SW 1271 (cell line): ENCODE results near the gene CTSW.
A peak's percentile ranks its signal among the peaks of the same experiment; 100 is the strongest.

Experiments
- DNase-seq, 2 experiments: peaks; one replicate each; lab custom pipeline; 2025; lab: John Stamatoyannopoulos, UW

CTSW gene

DNA sequence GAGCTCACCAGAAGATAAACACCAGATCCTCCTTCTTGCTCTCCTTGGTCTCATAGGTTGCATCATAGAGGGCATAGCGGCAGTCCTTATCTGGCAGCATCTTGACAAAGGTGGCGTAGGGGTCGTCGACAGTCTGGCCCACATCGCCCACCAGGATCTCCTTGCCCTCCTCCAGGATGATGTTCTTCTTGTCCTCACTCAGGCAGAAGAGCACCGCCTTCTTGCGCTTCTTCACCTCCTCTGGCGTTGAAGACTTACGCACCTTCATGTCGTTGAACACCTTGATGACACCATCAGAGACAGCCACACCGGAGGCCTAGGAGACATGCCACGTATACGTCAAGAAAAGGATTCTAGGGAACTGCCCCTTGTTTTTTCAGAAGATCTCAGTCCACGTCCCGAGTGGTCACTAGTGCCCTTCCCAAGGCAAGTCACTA, 23.7 kb upstream of the CTSW start:
- no peak for DNase-seq

DNA sequence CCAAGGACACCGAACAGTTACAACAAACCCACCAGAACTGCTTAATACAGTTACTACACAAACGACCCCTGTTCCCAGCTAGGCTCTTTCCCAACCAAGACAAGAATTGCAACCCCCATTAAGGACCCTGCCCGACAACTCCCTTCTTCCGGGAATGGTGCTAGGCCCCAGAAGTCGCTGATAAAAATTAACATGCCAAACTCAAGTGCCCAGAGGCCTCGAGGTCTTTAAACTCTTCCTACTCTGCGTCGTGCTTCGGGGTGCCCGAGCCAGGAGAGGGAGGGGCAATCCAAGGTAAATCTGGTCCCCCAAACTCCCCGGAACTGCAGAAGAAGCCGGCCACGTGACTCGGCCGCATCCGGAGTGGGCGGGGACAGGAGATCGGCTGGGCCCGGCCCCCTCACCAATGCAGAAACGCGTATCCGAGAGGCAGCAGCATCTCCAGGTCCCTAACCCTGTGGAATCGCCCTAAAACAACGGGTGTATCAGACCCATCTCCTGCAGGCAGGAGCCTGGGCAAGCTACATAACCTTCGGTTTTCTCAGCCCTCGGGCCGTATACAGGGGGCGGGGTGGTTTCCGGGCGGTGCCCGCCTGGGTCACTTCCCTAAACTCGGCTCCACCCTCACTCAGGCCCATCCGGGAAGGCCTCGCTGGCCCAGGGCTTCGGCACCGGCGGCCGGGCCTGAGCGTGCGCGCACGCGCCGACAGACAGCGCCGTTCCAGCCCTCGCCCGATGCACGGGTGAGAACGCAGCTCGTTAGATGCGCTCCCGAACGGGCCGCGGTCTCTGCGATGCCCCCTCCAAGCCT, 22.7 kb upstream of the CTSW start:
- peak in 1 of 2 experiments; percentile 86 for DNase-seq

DNA sequence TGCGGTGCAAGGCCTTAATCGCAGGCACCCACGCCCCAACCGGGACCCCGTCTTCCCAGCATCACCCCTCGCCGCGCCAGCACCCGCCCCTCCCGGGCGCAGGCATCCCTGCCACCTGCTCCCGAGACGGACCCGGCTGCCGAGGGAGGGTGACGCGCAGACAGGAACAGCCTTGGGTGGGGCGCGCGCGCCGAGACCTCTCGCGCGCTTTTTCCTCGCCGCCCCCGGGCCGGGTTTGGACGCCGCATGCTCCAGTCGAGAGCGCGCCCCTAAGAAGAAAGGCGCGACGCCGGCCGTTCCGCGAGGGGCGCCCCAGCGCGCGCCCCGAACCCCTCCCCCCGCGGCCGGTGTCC, 22.2 kb upstream of the CTSW start:
- no peak for DNase-seq

DNA sequence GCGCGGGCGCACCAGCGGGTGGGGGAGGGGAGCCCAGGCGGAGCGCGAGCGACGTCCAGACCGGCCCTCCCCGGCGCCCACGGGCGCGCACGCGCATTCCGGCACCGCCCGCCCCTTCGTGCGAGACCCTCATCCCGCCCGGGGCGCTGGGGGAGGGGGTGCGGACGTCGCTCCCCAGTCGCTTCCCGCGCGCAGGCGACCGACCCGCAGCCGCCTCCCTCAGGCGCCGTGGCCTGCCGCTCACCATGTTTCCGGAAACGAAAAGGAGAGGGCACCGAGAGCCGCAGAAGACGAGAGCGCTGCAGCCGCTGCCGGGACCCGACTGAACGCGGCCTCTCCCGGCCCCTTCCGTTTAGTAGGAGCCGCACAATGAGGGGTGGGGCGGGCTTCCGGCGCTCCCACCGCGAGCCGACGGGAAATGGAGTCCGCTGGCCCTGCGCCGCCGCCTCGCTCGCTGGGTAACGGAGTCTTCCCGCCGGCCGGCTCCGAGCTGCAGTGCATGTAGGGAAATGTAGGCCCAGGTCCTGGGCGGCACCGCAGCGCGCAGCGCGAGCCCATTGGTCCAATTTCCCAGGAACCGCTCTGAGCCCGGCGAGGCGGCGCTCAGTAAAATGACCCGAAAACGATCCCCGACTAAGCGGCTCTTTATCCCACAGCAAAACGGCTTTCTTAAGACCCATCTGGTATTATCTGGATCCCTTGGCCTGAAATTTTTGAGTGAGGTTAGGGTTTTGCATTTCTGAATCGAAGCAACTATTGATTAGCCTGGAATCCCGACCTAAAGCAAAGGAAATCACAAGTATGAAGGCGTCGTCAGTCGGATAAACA, 21.6 kb upstream of the CTSW start, which contains the start of gene CFL1:
Gene CFL1, minus strand, starts transcription at position 328 of the 828 bp plus-strand sequence. Its CDS starts 81 bp downstream, at position 247.
- peak; percentile 88 to 94 for DNase-seq

DNA sequence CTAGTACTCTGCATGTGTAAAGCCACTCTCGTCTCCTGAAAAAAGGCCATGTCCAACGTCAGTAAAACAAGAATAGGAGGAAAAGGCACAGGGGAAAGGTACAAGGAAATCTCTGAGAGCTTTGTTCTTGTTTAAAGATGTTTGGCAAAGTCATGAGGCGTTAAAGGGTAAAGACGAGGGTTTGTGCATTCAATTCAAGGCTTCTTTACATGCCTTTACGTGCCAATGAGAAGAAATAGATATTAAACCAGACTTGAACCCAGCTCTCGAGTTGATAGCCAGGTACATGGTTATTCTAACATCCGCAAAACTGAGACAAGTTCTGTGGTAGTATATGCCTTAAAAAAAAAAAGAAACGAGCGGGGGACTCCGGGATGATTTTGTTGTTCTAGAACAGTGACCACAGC, 21.0 kb upstream of the CTSW start:
- DNase-seq, result no peak

DNA sequence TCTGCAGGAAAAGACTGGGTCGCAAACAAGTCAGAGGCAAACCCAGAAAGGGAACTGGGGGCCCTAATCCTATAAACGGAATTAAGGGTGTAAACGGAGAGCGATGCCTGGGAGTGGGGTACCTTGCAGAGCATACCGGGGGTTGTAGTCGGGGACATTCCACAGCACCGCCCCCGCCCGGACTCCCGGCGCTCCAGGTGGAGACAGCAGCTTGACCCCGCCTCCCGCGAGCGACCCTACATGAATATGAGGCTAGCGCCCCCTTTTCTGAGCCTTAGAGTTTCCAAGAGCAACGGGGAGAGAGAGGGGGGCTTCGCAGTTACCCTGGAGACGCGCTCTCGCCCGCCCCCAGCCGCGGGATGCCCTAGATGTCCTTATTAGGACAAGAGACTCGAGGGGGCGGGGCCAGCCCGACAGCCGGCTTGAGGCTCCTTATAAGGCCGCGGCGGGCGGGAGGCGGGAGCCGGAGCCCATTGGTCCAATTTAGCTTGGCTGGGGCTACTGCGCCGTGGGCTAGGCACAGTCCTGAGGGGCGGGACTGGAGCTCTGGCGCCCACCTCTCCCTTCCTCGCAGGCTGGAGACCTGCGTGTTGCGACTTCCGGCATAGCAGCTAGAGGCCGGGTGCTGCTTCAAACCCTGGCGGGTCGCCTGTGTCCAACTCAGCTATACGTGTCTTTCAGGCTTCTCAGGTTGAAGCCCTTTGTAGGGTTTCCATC, 20.4 kb upstream of the CTSW start:
- peak; percentile 91 to 95 for DNase-seq

- DNase-seq, result no peak
Observed at GRCh38 chr11:65859812-65860277, 19.8 kb upstream of the CTSW start.

DNA sequence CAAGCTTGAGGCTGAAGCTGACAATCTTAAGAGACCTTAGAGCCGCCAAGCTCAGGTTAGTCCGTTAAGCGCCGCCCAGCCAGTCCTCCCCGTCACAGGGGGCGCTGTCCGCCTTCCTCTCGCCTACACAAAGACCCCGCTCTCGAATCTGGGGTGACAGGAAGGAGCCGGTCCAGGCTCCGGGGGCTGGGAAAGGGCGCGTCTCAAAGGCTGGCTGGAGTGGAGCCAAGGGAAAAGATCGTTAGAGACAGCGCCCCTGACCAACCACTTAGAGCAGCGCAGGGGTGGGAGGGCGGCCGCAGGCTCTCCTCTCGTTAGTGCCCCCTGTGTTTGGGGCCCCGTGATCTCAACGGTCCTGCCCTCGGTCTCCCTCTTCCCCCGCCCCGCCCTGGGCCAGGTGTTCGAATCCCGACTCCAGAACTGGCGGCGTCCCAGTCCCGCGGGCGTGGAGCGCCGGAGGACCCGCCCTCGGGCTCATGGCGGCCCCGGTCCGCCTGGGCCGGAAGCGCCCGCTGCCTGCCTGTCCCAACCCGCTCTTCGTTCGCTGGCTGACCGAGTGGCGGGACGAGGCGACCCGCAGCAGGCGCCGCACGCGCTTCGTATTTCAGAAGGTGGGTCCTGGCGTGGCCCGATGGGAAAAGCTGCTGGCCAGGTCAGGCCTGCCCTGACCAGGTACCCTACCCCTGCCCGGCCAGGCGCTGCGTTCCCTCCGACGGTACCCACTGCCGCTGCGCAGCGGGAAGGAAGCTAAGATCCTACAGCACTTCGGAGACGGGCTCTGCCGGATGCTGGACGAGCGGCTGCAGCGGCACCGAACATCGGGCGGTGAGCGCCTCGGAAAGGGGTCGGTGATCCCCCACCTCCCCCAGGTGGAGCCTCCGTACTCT, 19.1 kb upstream of the CTSW start, which contains the start of gene MUS81:
Gene MUS81, plus strand, starts transcription at position 156 of the 887 bp plus-strand sequence. Its CDS starts 321 bp downstream, at position 477.
- peak; percentile 97 to 98 for DNase-seq

DNA sequence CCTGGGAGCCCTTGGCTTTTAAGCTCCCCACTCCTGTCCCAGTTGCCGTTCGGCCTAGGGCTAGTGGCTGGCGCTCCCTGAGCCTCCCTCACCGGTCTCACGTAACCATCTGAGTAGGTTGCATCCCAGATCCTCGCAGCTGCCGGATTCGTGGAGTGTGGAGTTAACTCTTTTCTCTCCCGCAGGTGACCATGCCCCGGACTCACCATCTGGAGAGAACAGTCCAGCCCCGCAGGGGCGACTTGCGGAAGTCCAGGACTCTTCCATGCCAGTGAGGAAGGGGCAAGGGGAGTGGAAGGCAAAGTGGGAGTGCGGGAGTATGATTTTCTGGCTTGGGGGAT, 18.5 kb upstream of the CTSW start:
- DNase-seq, result no peak

DNA sequence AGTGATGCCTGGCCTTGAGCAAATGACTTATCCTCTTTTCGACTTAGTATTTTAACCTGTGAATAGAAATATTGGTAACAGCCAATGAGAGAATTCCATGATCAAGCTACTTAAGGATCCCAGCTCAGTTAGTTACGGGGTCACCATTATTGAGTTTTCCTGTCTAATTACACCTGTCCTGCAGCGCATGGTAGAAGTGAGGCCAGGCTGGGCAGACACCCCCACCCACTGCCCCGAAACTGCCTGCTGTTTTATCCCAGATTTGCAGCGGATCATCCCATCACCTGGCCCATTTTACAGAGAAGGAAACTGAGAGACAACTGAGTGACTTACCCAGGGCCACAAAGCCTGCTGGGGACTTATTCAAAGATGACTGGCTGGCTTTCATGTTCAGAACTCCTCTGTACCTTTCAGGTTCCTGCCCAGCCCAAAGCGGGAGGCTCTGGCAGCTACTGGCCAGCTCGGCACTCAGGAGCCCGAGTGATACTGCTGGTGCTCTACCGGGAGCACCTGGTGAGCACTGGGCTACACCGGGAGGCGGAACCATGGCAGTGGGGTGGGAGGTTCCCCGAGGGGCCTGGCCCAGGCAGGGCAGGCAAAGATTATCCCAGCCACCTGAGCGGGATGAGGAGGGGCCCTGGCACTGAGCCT, 18.0 kb upstream of the CTSW start:
- DNase-seq, result no peak

DNA sequence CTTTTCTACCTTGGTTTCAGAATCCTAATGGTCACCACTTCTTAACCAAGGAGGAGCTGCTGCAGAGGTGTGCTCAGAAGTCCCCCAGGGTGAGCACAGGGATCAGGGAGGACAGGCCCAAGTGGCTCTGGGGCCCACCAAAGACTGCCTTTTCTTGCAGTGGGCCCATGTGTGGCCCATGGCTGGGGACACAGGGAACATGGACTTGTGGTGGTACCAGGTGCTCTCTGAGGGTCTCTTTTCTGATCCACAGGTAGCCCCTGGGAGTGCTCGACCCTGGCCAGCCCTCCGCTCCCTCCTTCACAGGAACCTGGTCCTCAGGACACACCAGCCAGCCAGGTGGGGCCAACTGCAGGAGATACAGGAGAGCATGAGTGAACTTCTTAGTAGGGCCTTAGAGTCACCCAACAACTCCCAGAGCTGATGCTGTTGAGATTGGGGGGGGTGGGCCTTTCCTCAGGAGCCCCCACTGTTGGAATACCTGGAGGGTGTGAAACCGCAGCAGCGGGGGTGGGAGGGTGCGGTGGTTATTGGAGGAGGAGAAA, 17.4 kb upstream of the CTSW start:
- no peak for DNase-seq

GRCh38 chr11:65862941-65863888, 16.4 kb upstream of the CTSW start:
- no peak for DNase-seq

GRCh38 chr11:65863889-65864705, 15.5 kb upstream of the CTSW start:
- DNase-seq, result no peak

- no peak for DNase-seq
Observed at GRCh38 chr11:65864706-65865471, 14.7 kb upstream of the CTSW start.

DNA sequence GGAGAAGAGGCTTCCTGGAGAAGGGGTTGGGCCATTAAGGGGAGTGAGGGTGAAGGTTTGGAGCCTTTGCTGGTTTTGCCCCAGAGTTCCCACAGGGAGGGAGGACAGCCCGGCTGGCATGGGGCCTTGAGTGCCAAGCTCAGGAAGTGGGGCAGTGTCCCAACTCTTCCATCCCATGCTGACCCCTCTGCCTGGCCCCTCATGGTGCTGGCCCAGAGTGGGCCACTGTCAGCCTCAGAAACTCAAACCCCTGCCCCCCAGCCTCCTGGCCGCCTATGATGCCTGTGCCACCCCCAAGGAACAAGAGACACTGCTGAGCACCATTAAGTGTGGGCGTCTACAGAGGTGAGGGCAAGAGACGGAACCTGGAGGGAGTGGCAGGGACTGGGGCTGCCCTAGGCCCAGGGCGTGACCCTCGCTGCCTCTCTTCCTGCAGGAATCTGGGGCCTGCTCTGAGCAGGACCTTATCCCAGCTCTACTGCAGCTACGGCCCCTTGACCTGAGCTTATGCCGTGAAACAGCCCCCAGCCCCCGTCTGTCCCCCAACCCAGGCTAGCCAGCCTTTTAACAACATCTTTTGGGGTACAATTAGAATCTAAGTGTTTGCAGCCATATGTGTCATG, 14.0 kb upstream of the CTSW start:
- DNase-seq, result no peak

DNA sequence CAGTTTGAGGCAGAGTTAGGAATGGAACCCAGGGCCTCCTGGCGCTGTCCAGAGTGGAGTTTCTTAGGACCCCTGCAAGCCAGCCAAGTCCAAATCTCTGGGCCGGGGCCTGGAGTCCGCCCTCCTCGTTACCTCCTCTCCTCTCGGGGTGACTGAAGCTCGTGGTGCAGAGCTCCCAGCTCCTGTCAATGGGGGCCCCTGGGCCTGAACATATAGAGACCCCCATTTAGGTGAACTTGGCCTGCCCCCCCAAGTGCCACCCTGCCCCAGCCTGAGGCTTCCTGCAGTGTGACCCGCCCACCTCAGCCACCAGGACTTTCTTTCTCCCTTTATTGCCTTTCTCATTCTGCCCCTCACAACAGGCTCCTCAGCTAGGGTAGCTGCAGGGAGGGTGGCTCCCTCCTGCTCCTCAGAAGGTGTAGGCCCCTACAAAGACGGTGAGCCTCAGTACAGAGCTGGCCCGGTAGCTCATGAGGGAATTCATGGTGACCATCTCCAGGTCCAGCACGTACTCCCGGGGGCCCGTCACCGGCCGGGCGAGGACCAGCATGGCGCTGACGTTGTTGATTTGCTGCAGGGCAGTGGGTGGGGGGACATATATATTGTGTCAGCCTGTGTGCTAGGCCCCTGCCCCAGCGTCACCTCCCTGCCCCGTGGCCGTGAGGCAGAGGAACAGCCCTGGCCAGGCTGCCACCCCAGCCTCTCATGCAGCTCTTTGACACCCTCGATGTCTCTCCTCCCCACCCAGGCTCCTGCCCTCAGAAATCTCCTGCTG, 12.9 kb upstream of the CTSW start:
- no peak for DNase-seq
